PFSK-1 (cell line): ENCODE results near the gene MYH6.

Experiments used
- POLR2AphosphoS5 ChIP-seq: IDR thresholded peaks from 2 replicates; pipeline ENCODE4 v1.6.1; 2012; ENCODE audit warnings: low read depth, mild to moderate bottlenecking, control low read depth, low read length, moderate library complexity
- SIN3A ChIP-seq: IDR thresholded peaks from 2 replicates; pipeline ENCODE4 v1.6.1; 2012; ENCODE audit warnings: mild to moderate bottlenecking, low read length, moderate library complexity, borderline replicate concordance; ENCODE audit not compliant: insufficient read depth

GRCh38 chr14:23413681-23414080 lies 5.6 kb upstream of the MYH6 start:
- TF ChIP-seq SIN3A (no peak), POLR2AphosphoS5 (no peak)
